GM12878 (cell line): Measurements from ENCODE around the gene RENBP. TPM values are rescaled to one million over a fixed set of nuclear protein-coding genes. Genes with fewer than 3 reads are reported as not detected.

Experiments
- ATAC-seq: fragments of 200-7000 bp; cut with Tn5 transposase; 3 replicates; pipeline ENCODE4 v1.9.1; 2020; ENCODE audit warnings: mild to moderate bottlenecking, moderate library complexity
- BruUV-seq: library from RNA; stranded (reverse); fragments of 400-500 nt; replicated peaks from 2 replicates; lab custom pipeline; 2021; lab: Mats Ljungman, UMichigan
- CTCF ChIA-PET: fragments of 300-600 bp; sonication (Branson Sonifier 250); formaldehyde crosslinking; extraction: SDS; loops from one replicate; lab custom pipeline; 2021; ENCODE audit warnings: inconsistent platforms; lab: Yijun Ruan, JAX
- POLR2A ChIA-PET: fragments of 350-600 bp; formaldehyde crosslinking; extraction: SDS; loops from one replicate; lab custom pipeline; 2021; ENCODE audit warnings: inconsistent platforms; lab: Charles Lee
- RAD21 ChIA-PET: fragments of 300-600 bp; sonication (Branson Sonifier 250); formaldehyde crosslinking; loops from one replicate; lab custom pipeline; 2023; ENCODE audit warnings: antibody characterized with exemption; ENCODE audit not compliant: unreplicated experiment; lab: Charles Lee
- SMC1A ChIA-PET: fragments of 300-600 bp; sonication (Branson Sonifier 250); formaldehyde crosslinking; loops from one replicate; lab custom pipeline; 2023; ENCODE audit not compliant: unreplicated experiment, uncharacterized antibody; lab: Charles Lee
- DNase-seq: peaks from one replicate; pipeline ENCODE4 v3.0.0-alpha.2; 2011; ENCODE audit warnings: low read depth, low spot score
- FAIRE-seq: peaks from 3 replicates; lab custom pipeline; 2011; peaks lifted over from hg19 to GRCh38; lab: Jason Lieb, UNC
- H2AFZ ChIP-seq: 2 replicates; pipeline ENCODE4 v1.6.0; 2011; ENCODE audit warnings: low read depth, low read length, control low read depth; ENCODE audit not compliant: control insufficient read depth
- H3K27ac ChIP-seq: 2 replicates; pipeline ENCODE4 v1.5.1; 2011; ENCODE audit warnings: control low read depth; ENCODE audit not compliant: control insufficient read depth, insufficient read depth
- H3K27me3 ChIP-seq, 2 experiments: replicated peaks in 1 of 2; 2 replicates each; pipeline versions ENCODE4 v1.6.0 to v1.6.1; 2011; ENCODE audit warnings: low read length in 1 of 2; ENCODE audit not compliant: control insufficient read depth in 2 of 2, insufficient read depth in 2 of 2
- H3K36me3 ChIP-seq, 2 experiments: 2 replicates each; pipeline ENCODE4 v1.5.1; 2011; ENCODE audit warnings: low read length in 1 of 2; ENCODE audit not compliant: control insufficient read depth in 2 of 2, insufficient read depth in 2 of 2
- H3K4me1 ChIP-seq: 2 replicates; pipeline ENCODE4 v1.6.1; 2011; ENCODE audit warnings: mild to moderate bottlenecking, low read length, moderate library complexity, mixed read lengths; ENCODE audit not compliant: control insufficient read depth, insufficient read depth
- H3K4me2 ChIP-seq: 2 replicates; pipeline ENCODE4 v1.6.0; 2011; ENCODE audit warnings: control low read depth; ENCODE audit not compliant: control insufficient read depth, insufficient read depth
- H3K4me3 ChIP-seq: fragments of 200-600 bp; sonication (generic); 2 replicates; pipeline ENCODE4 v1.5.1; 2016
- H3K79me2 ChIP-seq: 2 replicates; pipeline ENCODE4 v1.6.0; 2011; ENCODE audit warnings: low read length; ENCODE audit not compliant: control insufficient read depth, insufficient read depth
- H3K9ac ChIP-seq: 2 replicates; pipeline ENCODE4 v1.8.0; 2011; ENCODE audit warnings: low read length, control low read depth, mixed read lengths; ENCODE audit not compliant: control insufficient read depth, insufficient read depth
- H3K9me3 ChIP-seq: replicated peaks from 3 replicates; pipeline ENCODE4 v1.5.1; 2011; ENCODE audit warnings: mild to moderate bottlenecking, low read length; ENCODE audit not compliant: control insufficient read depth, insufficient read depth
- H4K20me1 ChIP-seq: 2 replicates; pipeline ENCODE4 v1.6.0; 2011; ENCODE audit not compliant: control insufficient read depth, insufficient read depth
- ATF7 ChIP-seq: fragments of 450-650 bp; IDR thresholded peaks from 2 replicates; pipeline ENCODE4 v1.6.1; 2016; ENCODE audit warnings: low read depth, mild to moderate bottlenecking
- BMI1 ChIP-seq: fragments of 450-650 bp; IDR thresholded peaks from 2 replicates; pipeline ENCODE4 v1.6.1; 2016; ENCODE audit warnings: mild to moderate bottlenecking, moderate library complexity, borderline replicate concordance
- FOXK2 ChIP-seq: fragments of 450-650 bp; IDR thresholded peaks from 2 replicates; pipeline ENCODE4 v1.6.1; 2017; ENCODE audit warnings: mild to moderate bottlenecking, moderate library complexity
- IKZF1 ChIP-seq: fragments of 450-650 bp; conservative IDR thresholded peaks from 2 replicates; pipeline ENCODE4 v1.6.1; 2017; ENCODE audit warnings: antibody characterized with exemption, mild to moderate bottlenecking
- KAT2A ChIP-seq: conservative IDR thresholded peaks from 2 replicates; pipeline ENCODE4 v1.6.1; 2011; ENCODE audit warnings: low read depth, low read length; ENCODE audit not compliant: control insufficient read depth
- NR2F1 ChIP-seq: fragments of 450-650 bp; conservative IDR thresholded peaks from 2 replicates; pipeline ENCODE4 v1.6.1; 2017; ENCODE audit warnings: mild to moderate bottlenecking
- RAD51 ChIP-seq: fragments of 450-650 bp; IDR thresholded peaks from 2 replicates; pipeline ENCODE4 v1.6.1; 2016; ENCODE audit warnings: moderate library complexity, mild to moderate bottlenecking, inconsistent platforms
- RB1 ChIP-seq: fragments of 450-650 bp; formaldehyde crosslinking; IDR thresholded peaks from 2 replicates; pipeline ENCODE4 v1.6.1; 2017; ENCODE audit warnings: mild to moderate bottlenecking, borderline replicate concordance
- SMAD5 ChIP-seq: IDR thresholded peaks from 2 replicates; pipeline ENCODE4 v1.6.1; 2016; ENCODE audit warnings: antibody characterized with exemption, low read depth
- SPI1 ChIP-seq: IDR thresholded peaks from 2 replicates; pipeline ENCODE4 v1.6.1; 2011; ENCODE audit warnings: low read depth, mild to moderate bottlenecking, low read length, moderate library complexity, borderline replicate concordance; ENCODE audit not compliant: insufficient read depth
- SUPT20H ChIP-seq: IDR thresholded peaks from 2 replicates; pipeline ENCODE4 v1.6.1; 2011; ENCODE audit warnings: low read depth, mild to moderate bottlenecking, low read length, moderate library complexity, borderline replicate concordance; ENCODE audit not compliant: control insufficient read depth
- TCF7 ChIP-seq: IDR thresholded peaks from 2 replicates; pipeline ENCODE4 v1.6.1; 2014; ENCODE audit warnings: antibody characterized with exemption, borderline replicate concordance
- WGBS: methylation state at CpG from one replicate; pipeline ENCODE4 v1.1.6; 2016; ENCODE audit warnings: low lambda C conversion rate; ENCODE audit not compliant: insufficient replicate concordance, insufficient coverage; ENCODE audit errors: missing lambda C conversion rate; 5-methylcytosine and 5-hydroxymethylcytosine counted together
- in situ Hi-C: fragments of 300-500 bp; cut with MboI; formaldehyde crosslinking; loops from 9 replicates; pipeline ENCODE4 v1.14.3; 2018; ENCODE audit warnings: mixed read lengths
- intact Hi-C: fragments of 100-400 bp; cut with micrococcal nuclease; formaldehyde crosslinking; loops from one replicate; pipeline ENCODE4 v1.14.2; 2022; ENCODE audit not compliant: unreplicated experiment
- polyA plus RNA-seq, 11 experiments: library from polyadenylated mRNA; depleted of rRNA in 4 of 11; unstranded in 6 of 11; stranded (reverse) in 5 of 11; fragments of >200 nt; fragmentation: Nextera tagmentation in 4 of 11; fragmentation: Illumina TruSeq in 1 of 11; extraction: Ambion mirVana in 4 of 11; extraction: Trizol in 1 of 11; gene quantifications; 1 replicate in 1 of 11; 2 replicates in 10 of 11; pipeline versions ENCODE4 v1.2.1 to v1.2.3, GENCODE V29; 2011 to 2016; ENCODE audit warnings: inconsistent platforms in 2 of 11, missing spikeins in 2 of 11, low read depth in 1 of 11
- total RNA-seq, 4 experiments: library from RNA; depleted of rRNA in 3 of 4; stranded (reverse); fragments of >200 nt in 3 of 4; fragmentation: Illumina TruSeq in 1 of 4; extraction: Trizol in 1 of 4; gene quantifications; 2 replicates each; pipeline versions ENCODE4 v1.2.1 to v1.2.3, GENCODE V29; 2013 to 2021
- TF ChIP-seq, protein P1 (sequence below): IDR thresholded peaks from 2 replicates; pipeline ENCODE4 v1.6.1; 2011; ENCODE audit warnings: low read depth, low read length, improper control_type of control experiment, borderline replicate concordance
- TF ChIP-seq, protein P2 (sequence below): fragments of 450-650 bp; IDR thresholded peaks from 2 replicates; pipeline ENCODE4 v1.6.1; 2017; ENCODE audit warnings: low read depth, mild to moderate bottlenecking, moderate library complexity
- TF ChIP-seq, protein P3 (sequence below): fragments of 450-650 bp; IDR thresholded peaks from 2 replicates; pipeline ENCODE4 v1.6.1; 2017; ENCODE audit warnings: mild to moderate bottlenecking
- TF ChIP-seq, protein P4 (sequence below): fragments of 450-650 bp; IDR thresholded peaks from 2 replicates; pipeline ENCODE4 v1.6.1; 2014; ENCODE audit warnings: mild to moderate bottlenecking
- TF ChIP-seq, protein P5 (sequence below): fragments of 450-650 bp; IDR thresholded peaks from 2 replicates; pipeline ENCODE4 v1.6.1; 2017; ENCODE audit warnings: mild to moderate bottlenecking, low read depth, inconsistent platforms; ENCODE audit not compliant: poor library complexity, severe bottlenecking

The RENBP gene
- total and polyA plus RNA-seq, 10 of the 15 experiments (the other 5 are each of a cell fraction or from before 2014, with no cell fraction given), result 0.36 to 4.9 (median 1.8) TPM; not detected in 3

DNA sequence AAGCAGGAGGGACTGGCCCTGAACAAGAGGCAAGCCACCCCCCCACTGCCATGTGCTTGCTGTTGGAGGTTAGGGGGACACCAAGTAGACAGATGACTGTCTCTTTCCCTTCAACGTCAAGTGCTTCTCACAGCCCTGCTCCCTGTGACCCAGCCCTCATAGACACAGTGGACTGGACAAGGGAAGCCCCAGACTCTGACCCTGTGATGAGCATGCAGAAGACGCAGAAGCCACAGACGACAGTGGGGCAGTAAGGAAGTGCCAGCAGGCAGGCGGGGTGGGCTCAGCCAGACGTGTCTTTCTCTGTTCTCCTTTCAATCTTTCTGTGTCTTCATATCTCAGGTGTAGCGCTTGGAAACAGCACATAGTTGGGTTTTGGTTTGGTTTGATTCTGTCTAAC lies 56.1 kb downstream of the RENBP start:
- RAD21 ChIA-PET, result no interaction called here
- no peaks in the 10 kb centered on the region for H3K79me2 ChIP-seq
- intact Hi-C loops, result no loop called here
- SMC1A ChIA-PET, result no interaction called here
- WGBS, result 1% methylated on average over 6 of the region's 6 CpGs
- DNase-seq (peak; percentile 13), ATAC-seq (peak; percentile 90), FAIRE-seq (no peak)
- H3K9me3 ChIP-seq, result no peaks in the 10 kb centered on the region
- H3K9ac ChIP-seq, result no peak overlapping the region
- H3K4me2 ChIP-seq, result no peak overlapping the region
- H2AFZ ChIP-seq, result no peak overlapping the region
- BruUV-seq, result no TSS peak
- in situ Hi-C loops, result no loop called here
- H3K27ac ChIP-seq, result no peak overlapping the region
- H3K27me3 ChIP-seq, result peaks cover 0 to 2% of the 10 kb centered on the region in 2 experiments; a peak in 3 of 4 replicates
- CTCF ChIA-PET, result interaction anchor here (1.0 kb wide), 1 partner anchor 12 kb away, joined by 3 read pairs; no protein-coding TSS in a partner anchor
- H3K36me3 ChIP-seq, result no peaks in the 10 kb centered on the region
- POLR2A ChIA-PET, result interaction anchor here (1.2 kb wide), 1 partner anchor 12 kb away, joined by 3 read pairs; no protein-coding TSS in a partner anchor
- no peak overlapping the region for H3K4me3 ChIP-seq
- no peaks in the 10 kb centered on the region for H3K4me1 ChIP-seq
- no peaks in the 10 kb centered on the region for H4K20me1 ChIP-seq
- no peak for TF ChIP-seq FOXK2
- 0 out of 2 replicates have a peak, but pooled peaks have one; percentile 18 for TF ChIP-seq ATF7
- TF ChIP-seq, protein P1, sequence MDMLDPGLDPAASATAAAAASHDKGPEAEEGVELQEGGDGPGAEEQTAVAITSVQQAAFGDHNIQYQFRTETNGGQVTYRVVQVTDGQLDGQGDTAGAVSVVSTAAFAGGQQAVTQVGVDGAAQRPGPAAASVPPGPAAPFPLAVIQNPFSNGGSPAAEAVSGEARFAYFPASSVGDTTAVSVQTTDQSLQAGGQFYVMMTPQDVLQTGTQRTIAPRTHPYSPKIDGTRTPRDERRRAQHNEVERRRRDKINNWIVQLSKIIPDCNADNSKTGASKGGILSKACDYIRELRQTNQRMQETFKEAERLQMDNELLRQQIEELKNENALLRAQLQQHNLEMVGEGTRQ, result no peak
- peak; percentile 58; the same call in 1 of the 2 replicates for TF ChIP-seq SPI1
- TF ChIP-seq, protein P2, sequence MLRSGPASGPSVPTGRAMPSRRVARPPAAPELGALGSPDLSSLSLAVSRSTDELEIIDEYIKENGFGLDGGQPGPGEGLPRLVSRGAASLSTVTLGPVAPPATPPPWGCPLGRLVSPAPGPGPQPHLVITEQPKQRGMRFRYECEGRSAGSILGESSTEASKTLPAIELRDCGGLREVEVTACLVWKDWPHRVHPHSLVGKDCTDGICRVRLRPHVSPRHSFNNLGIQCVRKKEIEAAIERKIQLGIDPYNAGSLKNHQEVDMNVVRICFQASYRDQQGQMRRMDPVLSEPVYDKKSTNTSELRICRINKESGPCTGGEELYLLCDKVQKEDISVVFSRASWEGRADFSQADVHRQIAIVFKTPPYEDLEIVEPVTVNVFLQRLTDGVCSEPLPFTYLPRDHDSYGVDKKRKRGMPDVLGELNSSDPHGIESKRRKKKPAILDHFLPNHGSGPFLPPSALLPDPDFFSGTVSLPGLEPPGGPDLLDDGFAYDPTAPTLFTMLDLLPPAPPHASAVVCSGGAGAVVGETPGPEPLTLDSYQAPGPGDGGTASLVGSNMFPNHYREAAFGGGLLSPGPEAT, result peak; percentile 36; the same call in 1 of the 2 replicates
- 0 out of 2 replicates have a peak, but pooled peaks have one; percentile 23 for TF ChIP-seq IKZF1
- TF ChIP-seq TCF7, result no peak
- TF ChIP-seq, protein P3, sequence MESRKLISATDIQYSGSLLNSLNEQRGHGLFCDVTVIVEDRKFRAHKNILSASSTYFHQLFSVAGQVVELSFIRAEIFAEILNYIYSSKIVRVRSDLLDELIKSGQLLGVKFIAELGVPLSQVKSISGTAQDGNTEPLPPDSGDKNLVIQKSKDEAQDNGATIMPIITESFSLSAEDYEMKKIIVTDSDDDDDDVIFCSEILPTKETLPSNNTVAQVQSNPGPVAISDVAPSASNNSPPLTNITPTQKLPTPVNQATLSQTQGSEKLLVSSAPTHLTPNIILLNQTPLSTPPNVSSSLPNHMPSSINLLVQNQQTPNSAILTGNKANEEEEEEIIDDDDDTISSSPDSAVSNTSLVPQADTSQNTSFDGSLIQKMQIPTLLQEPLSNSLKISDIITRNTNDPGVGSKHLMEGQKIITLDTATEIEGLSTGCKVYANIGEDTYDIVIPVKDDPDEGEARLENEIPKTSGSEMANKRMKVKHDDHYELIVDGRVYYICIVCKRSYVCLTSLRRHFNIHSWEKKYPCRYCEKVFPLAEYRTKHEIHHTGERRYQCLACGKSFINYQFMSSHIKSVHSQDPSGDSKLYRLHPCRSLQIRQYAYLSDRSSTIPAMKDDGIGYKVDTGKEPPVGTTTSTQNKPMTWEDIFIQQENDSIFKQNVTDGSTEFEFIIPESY, result no peak
- no peak for TF ChIP-seq KAT2A
- TF ChIP-seq BMI1, result no peak
- TF ChIP-seq, protein P4, sequence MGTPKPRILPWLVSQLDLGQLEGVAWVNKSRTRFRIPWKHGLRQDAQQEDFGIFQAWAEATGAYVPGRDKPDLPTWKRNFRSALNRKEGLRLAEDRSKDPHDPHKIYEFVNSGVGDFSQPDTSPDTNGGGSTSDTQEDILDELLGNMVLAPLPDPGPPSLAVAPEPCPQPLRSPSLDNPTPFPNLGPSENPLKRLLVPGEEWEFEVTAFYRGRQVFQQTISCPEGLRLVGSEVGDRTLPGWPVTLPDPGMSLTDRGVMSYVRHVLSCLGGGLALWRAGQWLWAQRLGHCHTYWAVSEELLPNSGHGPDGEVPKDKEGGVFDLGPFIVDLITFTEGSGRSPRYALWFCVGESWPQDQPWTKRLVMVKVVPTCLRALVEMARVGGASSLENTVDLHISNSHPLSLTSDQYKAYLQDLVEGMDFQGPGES, result no peak
- no peak for TF ChIP-seq SMAD5
- TF ChIP-seq, protein P5, sequence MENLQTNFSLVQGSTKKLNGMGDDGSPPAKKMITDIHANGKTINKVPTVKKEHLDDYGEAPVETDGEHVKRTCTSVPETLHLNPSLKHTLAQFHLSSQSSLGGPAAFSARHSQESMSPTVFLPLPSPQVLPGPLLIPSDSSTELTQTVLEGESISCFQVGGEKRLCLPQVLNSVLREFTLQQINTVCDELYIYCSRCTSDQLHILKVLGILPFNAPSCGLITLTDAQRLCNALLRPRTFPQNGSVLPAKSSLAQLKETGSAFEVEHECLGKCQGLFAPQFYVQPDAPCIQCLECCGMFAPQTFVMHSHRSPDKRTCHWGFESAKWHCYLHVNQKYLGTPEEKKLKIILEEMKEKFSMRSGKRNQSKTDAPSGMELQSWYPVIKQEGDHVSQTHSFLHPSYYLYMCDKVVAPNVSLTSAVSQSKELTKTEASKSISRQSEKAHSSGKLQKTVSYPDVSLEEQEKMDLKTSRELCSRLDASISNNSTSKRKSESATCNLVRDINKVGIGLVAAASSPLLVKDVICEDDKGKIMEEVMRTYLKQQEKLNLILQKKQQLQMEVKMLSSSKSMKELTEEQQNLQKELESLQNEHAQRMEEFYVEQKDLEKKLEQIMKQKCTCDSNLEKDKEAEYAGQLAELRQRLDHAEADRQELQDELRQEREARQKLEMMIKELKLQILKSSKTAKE, result peak; percentile 67
- TF ChIP-seq SUPT20H, result no peak
- TF ChIP-seq NR2F1, result no peak
- TF ChIP-seq RB1, result no peak
- no peak for TF ChIP-seq RAD51
